Stimulated activated CD8-positive, alpha-beta memory T cell treated with anti-CD3 and anti-CD28 coated beads, Interleukin-12 subunit alpha, Interleukin-12 subunit beta, amount 100 ng/mL, for 24 hours (primary cell): ENCODE results near the gene SH3GL1.

Experiments used
- DNase-seq: peaks from one replicate; pipeline ENCODE4 v3.0.0-alpha.2; 2020; ENCODE audit errors: extremely low read depth

SH3GL1 gene

DNA sequence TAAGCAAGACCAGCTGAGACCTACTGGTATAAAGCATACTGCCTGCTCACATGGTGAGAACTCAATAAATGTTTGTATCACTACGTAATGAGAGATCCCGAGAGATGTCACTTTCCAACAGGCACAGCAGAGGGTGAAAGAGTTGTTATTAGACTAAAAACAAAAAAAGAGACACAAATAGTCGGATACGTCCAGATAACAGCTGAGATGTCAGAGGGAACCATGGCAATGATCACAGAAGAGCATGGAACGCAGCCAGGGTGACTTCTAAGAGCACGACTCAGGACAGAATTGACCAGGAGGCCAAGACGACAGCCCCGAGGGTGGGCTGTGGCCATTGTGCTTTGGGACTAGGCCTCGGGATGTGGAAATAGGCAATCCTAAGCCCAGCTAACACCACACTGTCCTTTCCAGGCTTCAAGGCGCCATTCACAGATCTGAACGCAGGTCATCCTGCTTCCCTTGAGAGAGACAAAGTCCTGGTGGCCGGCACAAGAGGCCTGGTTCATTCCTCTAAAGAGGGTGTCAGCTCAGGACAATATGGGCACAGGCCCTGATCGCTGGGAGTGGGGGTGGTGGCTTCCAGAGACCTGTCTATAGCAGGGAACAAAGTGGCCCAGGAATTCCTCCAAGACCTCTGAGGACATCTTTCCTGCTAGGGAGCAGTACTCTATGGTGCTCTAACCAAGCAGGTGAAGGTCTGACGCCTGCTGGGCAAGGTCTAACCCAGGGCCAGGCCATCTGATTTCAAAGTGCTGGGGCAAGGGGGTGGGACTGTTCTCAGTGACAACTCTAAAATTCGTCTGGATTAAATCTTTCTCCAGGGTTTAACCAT is 3.2 kb downstream of the SH3GL1 start:
- no peak for DNase-seq

DNA sequence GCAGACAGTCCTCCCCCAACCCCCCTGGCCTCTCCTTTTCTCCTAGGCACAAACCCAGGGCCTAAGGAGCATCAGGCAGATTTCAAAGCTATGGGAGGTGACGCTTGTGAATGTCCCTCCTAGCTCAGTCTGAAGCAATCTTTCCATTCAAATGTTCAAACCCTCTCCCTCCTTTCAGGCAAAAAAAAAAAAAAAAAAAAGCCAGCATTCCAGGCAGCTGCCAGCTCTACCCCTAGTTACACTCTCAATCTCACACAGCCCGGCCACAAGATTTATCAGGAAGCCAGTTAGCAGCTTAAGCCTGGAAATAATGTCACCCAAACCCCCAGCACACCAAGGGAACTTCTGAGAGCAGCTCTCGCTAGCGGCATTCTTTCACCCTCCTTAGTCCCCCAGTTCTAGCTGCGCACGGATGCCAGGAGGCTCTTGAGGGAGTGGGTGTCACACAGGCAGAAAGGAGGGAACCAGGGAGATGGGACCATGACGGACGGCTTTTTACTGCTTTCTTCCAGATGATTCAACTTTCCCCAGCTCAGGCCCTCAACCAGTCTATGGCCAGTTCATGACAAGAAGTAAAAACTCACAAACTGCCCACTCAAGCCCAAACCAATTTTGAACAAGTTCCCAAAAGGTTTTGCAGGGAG is 6.3 kb downstream of the SH3GL1 start:
- no peak for DNase-seq

DNA sequence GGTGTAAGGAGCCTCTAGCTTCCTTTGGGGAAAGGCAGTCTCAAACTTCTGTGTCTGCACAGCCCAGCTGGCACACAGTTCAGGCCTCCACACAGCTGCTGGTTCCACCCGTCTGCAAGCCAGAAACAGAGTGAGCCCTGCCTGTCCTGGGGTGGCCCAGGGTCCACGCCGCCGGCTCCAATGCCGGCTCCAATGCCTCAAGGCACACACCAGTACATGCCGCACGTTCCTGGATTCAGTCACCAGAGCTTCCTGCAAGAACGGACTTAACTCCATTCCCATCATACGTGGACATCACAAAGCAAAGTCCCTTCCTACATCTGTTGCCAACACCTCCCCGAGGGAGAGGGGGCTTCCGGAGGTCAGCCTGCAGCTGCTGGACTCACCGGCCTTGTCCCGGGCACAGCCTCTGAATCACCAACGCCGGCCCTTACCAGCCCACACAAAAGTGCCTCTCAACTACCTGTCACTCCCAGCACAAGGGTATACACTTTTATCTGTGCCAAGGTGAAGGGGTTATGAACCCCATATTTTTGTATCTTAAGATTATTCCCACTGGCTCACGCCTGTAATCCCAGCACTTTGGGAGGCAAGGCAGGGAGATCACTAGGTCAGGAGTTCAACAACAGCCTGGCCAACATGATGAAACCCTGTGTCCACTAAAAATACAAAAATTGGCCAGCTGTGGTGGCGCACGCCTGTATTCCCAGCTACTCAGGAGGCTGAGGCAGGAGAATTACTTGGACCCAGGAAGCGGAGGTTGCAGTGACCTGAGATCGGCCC is 8.5 kb downstream of the SH3GL1 start:
- no peak for DNase-seq

DNA sequence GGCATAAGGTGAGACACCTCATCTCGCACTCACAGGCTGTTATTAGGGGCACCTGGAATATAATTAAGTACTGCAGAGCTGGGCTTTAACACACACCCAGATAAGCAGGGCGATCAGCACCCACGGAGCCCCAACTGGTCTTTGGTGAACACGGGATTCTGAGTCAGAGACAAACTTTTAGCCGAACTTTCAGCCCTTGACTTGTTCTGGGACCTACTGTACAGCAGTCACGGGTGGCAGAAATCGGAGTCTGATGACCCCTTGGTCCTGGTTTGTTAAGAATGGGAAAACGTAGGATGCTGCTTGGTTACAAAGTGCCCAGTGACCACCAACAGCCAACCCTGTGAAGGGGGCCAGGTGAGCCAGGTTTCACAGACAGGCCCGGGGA is 9.0 kb downstream of the SH3GL1 start:
- DNase-seq: no peak

DNA sequence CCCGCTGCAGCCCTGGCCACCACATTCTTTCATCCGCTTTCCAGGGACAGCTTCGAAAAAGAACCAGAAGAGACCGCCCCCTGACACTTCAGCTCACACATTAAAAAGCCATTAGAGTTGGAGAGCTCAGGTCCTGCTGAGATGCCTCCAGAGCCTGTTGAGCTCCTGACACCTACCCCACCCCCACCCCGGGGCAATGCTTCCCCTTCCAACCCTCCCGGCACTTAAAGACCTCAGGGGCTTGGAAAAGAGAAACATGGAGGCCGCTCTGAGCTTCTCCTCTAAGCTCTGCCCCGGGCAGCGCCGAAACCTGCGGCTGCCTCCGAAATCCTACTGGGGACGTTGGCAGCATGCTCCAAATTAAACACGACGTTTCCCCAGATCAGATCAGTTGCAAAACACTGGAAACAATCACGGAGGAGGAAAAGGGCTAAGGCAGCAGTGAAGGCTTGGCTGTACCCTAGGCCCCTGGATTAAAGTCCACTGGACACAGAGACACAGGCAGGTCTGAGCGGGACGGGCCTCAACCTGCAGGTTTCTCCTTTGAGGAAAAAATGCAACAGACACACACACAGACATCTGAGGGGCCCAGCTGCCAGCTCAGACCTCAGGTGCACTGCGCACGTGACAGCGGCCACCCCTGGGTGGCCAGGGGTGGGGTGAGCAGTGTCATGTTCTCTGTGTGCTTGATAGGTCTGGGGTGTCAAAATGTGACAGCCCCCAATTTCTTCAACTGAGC is 9.6 kb downstream of the SH3GL1 start:
- DNase-seq: no peak

DNA sequence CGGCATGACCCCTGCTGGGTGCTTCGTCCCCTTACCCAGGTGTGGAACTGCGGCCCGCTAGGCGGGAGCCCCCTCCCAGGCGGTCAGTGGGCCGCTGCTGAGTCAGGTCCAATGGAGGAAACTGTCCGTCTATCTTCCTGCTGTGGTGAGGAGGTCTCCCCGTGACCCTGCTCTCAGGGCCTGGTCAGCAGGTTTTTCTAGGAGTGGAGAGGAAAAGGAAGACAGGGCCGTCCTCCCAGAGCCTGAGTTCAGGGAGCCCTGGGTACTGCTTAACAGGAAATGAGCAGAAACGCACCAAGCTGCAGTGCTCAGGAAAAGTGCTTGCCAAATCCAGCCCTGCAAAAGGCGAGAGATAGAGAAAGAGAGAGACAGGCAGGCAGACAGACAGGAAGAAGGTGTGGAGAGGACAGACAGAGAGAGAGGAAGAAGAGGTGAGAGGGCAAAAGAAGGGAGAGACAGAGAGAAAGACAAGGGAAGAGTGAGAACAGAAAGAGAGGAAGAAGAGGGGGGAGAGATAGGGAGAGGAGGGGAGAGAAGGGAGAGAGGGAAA is 10.3 kb downstream of the SH3GL1 start:
- DNase-seq: no peak

DNA sequence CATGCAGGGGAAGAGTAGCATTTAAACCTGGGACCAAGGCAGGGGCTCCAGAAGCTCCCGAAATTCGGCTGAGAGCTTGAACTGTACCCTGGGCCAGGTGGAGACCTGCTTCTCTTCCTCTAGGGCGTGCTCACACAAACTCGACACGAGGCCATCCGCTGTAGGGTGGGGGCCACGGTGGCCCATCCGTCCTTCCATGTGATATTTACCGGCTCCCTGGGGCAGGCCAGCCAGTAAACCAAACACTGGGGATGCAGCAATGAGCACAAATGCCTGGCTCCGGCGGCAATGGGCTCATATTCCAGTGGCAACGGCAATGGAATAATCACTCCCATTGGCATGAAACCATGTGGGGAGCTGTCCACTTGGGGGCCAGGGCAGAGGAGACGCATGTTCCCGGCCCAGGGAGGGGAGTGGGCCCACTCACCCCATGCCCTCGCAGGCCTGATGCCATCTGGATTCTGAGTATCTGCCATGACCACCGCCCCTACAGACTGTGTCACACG is 10.8 kb downstream of the SH3GL1 start:
- no peak for DNase-seq

DNA sequence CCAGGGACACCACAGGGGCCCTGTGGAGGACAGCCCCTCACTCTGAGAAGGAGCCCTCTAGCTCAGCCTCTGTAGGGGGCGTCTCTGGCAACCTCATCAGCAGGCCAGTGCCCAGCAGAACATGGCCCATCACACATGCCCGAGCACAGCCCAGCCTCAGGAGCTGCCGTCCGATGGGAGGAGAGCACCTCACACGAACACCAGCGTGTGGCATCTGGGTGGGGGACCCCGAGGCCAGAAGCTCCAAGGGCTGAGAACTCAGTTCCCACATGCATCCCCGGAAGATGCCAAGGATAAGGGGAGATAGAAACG is 11.3 kb downstream of the SH3GL1 start:
- no peak for DNase-seq

DNA sequence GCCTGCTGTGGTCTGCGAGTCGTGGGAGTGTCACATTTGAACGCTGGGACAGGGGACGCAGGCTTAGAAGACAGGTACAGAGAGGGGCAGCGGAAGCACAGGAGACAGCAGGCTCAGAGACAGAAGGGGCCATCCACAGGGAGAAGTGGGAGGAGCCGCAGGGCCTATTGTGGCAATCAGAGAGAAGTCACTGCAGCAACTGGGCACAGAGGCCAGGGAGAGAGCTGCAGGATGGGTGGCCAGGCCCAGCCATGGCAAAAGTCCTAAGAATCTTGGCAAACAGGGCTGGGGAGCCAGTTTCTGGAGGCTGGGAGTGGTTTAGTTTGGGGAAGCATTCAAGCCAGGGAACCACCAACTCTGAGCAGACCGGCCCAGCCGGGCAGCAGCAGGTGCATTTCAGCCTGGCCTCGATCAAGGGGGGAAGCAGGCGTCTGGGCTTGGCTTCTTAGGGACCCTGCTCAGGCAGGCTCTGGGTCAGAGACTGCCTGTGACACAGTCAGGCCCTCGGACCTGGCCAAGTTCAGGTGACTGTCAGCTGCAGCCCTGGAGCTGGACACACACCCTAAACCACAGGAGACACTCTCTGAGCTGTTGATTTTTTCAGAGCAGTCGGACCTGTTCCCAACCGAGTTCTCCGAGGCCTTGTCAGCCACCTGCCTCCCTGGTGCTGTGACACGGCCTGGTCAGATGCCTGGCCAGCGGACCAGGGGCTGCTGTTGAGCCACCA is 11.8 kb downstream of the SH3GL1 start:
- DNase-seq: no peak

DNA sequence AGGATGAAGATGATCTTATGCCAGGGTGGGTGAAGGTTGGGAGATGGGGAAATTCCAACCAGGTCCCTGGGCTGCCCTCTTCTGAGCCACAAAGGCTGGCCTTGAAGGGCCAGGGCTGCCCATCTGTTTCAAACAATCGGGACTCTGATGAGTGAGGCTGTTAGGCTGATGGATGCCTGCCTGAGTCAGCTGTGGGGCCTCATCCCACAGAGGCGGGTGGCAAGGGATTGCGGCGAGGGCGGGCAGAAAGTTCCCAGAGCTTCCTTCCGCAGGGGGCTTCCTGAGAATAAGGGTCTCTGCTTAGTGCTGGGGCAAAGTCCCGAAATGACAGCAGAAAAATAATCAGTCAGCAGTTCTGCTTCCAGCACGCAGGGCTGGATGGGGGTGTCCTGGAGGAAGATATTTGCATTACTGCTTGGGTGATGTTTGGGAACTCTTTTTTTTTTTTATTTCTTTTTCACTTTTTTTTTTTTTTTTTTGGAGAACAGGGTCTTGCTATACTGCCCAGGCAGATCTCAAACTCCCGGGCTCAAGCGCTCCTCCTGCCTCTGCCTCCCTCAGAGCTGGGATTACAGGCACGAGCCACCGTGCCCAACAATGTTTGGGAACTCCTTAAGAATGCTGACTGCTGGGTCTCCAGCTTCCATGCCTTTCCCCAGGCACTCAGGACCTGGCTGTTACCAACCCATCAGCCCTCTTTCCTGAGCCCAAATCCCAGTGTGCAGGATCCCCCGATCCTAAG is 14.1 kb downstream of the SH3GL1 start:
- DNase-seq: no peak

DNA sequence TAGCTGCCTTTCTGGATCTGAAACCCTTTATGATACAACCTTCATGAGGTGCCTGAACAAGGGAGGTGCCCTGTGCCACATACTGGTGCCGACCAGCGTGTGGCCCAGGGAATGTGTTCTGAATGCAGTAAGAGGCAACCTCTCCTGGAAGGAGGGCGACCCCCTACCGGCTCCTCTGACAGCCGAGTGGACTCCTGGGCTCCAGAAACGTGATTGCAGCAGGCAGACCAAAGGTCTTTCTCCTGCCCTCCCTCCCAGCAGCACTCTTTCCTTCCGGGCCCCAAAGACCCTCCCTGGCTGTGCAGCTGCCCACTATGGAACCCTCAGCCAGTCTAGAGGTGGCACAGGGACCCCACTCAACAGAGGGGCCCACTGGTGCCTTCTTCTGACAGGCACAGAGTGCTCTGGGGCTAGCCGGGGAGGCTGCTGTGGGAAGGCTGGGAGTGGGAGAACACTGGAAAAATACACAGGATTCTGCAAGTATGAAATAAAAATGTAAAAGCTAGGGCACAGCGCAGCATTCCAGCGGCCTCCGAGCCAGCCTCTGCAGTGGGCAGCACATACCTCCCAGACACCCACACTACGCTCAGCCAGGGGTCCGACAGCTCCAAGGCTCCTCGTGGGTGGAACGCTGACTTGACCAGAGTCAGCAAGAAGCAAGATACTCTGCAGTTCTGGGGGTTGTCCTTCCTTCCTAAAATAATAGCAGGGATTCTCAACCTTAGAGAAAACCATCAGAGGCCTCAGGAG is 14.9 kb downstream of the SH3GL1 start:
- no peak for DNase-seq

DNA sequence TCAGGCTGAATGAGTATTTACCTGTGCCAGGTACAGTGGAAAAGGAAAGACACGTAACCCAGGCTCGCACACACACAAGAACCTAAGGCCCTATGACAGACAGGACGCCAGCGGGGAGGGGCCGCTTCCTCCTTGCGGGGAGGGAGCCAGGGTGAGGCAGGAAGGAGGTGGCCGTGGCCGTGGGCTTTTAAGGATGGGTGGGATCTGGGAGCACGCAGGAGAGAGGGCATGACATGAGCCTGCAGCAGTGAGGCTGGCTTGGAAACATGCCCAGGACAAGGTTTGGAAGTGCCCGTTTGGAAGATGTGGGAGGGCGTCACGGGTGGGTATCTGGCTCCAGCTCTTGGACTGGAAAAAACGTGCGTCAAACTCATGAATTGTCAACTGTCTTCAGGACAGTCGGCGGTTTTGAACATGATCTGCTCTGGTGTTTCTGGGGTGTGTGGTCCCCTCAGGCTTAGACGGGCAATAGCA is 20.1 kb downstream of the SH3GL1 start:
- no peak for DNase-seq

DNA sequence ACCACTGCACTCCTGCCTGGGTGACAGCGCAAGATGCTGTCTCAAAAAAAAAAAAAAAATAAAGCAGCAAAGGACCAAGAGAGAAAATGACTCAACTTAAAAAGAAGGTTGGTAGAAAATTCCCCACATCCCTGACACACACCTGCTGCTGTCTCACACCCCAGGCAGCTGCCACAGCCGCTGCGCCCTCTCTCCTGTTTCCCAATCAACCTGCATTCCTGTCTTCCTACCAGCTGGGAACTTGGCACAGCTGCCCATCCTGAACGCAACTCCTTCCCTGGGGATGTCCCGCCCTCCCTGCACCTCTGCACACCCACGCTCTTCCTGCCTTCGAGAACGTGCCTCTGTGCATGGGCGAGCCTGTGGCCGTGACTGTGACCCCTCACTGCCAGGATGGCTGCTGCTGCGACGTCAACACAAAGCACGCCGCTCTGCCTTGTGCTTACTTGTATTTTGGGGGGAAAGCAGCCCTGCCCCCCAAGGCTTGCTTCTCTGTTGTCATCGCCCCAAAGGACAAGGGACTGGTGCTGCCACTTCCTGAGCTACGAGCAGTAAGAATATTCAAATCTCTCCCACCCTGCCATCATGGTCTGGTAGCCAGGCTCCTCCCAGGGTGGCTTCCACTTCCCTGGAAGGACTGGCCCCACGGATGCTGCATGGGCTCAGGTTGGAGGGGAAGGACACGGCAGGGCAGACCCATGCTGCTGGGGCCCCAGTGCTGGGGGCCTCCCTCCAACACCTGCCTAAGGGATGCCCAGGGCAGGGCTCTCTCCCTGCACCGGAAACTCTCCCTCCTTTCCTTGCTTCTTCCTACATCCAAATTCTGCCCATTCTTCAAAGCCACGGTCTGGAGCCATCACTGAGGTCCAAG is 20.7 kb downstream of the SH3GL1 start:
- DNase-seq: no peak

DNA sequence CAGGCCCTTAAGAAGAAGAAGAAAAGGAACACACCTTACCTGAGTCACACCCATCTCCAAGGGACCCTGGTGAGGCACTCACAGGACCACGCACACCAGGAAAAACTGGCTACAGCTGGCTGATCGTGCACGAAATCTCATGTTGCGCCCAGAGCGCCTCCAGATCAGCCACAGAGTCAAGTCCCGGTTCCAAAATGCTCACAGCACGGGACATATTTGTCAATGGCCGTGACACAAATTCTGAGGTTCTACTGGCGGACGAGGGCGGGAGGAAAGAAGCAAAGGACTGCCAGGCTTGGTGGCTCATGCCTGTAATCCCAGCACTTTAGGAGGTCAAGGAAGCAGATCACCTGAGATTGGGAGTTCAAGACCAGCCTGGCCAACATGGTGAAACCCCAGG is 21.5 kb downstream of the SH3GL1 start:
- DNase-seq: no peak

DNA sequence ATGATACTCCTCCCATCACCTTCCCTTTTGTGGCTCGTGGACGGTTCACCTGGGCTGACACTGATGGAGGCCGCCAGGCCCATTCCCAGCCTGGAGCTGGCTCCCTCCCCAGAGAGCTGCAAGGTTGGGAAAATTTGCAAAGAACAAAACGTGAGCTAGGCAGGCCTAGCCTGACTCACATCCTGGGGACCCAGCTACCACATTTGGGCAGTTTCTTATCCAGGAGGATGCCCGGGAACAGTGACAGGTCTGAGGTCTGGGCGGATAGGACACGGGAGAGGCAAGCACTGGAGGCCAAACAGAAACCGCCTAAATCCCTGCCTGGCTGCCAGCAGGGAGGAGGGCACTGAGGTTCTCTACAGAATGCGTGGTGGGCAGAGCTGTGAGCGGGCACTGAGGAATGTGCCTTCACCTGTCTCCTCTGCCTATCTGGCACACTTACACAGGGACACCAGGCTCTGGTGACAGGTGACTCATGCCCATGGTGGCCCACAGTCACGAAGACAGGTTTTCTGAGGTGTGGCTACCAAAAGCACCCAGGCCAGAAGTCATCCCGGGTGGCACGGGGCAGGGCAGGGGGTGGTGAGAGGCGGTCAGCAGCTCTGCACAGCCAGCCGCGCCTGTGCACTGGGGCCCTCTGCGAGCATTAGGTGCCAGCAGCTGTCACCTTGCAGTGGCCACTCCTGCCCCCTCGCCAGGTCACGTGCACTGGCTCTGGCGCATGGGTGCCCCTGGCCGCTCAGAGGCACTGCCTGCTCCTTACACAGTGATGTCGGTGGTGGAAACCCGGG is 23.2 kb downstream of the SH3GL1 start:
- DNase-seq: no peak

DNA sequence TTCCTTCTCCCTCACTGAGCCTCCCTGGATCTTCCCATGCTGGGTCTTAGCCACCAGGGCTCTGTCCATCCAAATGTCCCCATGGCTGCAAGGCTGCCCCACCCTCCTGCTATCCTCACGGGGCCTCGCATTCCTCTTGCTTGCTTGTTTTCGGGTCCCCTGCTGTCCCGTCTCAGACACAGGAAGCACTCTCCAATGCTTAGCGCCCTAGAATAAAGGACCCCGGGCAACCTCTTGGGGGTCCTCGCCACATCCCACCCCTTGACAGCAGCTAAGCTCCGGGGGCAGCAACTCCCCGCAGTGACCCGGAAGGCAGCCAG is 23.7 kb downstream of the SH3GL1 start:
- no peak for DNase-seq

DNA sequence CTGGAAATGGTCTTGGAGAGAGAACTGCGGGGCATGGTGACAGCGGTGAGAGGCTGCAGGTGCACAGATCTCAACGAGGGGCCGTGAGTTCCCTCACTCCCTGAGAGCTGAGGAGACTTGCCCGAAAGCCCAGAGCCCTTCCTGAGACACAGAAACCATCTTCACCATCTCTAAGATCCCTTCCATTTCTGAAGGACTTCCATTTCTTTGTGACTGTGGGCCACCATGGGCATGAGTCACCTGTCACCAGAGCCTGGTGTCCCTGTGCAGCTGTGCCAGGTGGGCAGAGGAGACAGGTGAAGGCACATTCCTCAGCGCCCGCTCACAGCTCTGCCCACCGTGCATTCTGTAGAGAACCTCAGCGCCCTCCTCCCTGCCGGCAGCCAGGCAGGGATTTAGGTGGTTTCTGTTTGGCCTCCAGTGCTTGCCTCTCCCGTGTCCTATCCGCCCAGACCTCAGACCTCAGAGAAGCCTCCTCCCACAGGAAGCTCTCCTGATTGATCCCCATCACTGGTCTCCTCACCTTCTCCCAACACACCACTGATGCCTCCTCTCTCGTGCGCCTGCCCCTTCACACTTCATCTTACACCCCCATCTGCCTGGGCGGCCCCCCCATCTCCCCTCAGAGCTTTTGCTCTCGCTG is 24.2 kb downstream of the SH3GL1 start:
- DNase-seq: no peak
